WTC11 (cell line): ENCODE data around the gene SARM1. TPM values are rescaled to one million over a fixed set of nuclear protein-coding genes. Genes with fewer than 3 reads are reported as not detected.
A peak's percentile ranks its signal among the peaks of the same experiment; 100 is the strongest.

Source experiments
- ATAC-seq: fragments of 200-7000 bp; cut with Tn5 transposase; 2 replicates; pipeline ENCODE4 v1.10.0; 2021; ENCODE audit warnings: mild to moderate bottlenecking, moderate library complexity
- CTCF ChIA-PET: fragments of 300-600 bp; sonication (Branson Sonifier 250); formaldehyde crosslinking; loops from one replicate; lab custom pipeline; 2021; ENCODE audit warnings: antibody characterized with exemption; lab: Charles Lee
- POLR2A ChIA-PET: fragments of 350-600 bp; sonication (Branson Sonifier 250); formaldehyde crosslinking; loops from one replicate; lab custom pipeline; 2021; ENCODE audit warnings: antibody characterized with exemption; lab: Charles Lee
- DNase-seq: peaks from one replicate; pipeline ENCODE4 v3.0.0; 2021; ENCODE audit warnings: low spot score
- H3K27ac Mint-ChIP-seq: 2 replicates; pipeline ENCODE4 v1.8.0; 2021; ENCODE audit warnings: mixed read lengths
- H3K27me3 Mint-ChIP-seq: 2 replicates; pipeline ENCODE4 v1.8.0; 2021; ENCODE audit warnings: low read depth, mild to moderate bottlenecking, moderate library complexity, mixed read lengths
- H3K36me3 Mint-ChIP-seq: 2 replicates; pipeline ENCODE4 v1.8.0; 2021; ENCODE audit warnings: mixed read lengths
- H3K4me1 Mint-ChIP-seq: 2 replicates; pipeline ENCODE4 v1.8.0; 2022; ENCODE audit warnings: mixed read lengths
- H3K4me3 Mint-ChIP-seq: 2 replicates; pipeline ENCODE4 v1.8.0; 2021; ENCODE audit warnings: mild to moderate bottlenecking, moderate library complexity, mixed read lengths
- H3K9me3 Mint-ChIP-seq: 2 replicates; pipeline ENCODE4 v1.8.0; 2021; ENCODE audit warnings: mixed read lengths
- GABPB1 ChIP-seq: sonication (generic); formaldehyde crosslinking; IDR thresholded peaks from 2 replicates; pipeline ENCODE4 v1.8.1; 2023; ENCODE audit warnings: mild to moderate bottlenecking, missing genetic modification reagents
- GRHL2 ChIP-seq: fragments of 250-450 bp; sonication (Bioruptor Pico); IDR thresholded peaks from 2 replicates; pipeline ENCODE4 v1.8.0; 2022; ENCODE audit warnings: mild to moderate bottlenecking, moderate library complexity; ENCODE audit not compliant: insufficient replicate concordance, severe bottlenecking
- MXD4 ChIP-seq: fragments of 250-450 bp; sonication (Bioruptor Pico); IDR thresholded peaks from 2 replicates; pipeline ENCODE4 v1.8.0; 2021; ENCODE audit warnings: mild to moderate bottlenecking, moderate library complexity, borderline replicate concordance
- RELA ChIP-seq: sonication (generic); formaldehyde crosslinking; IDR thresholded peaks from 2 replicates; pipeline ENCODE4 v1.8.1; 2022; ENCODE audit warnings: missing genetic modification reagents, mild to moderate bottlenecking, borderline replicate concordance
- ZMAT4 ChIP-seq: fragments of 250-450 bp; sonication (Bioruptor Pico); IDR thresholded peaks from 2 replicates; pipeline ENCODE4 v1.9.0; 2021; ENCODE audit warnings: mild to moderate bottlenecking
- ZNF121 ChIP-seq: sonication (generic); formaldehyde crosslinking; IDR thresholded peaks from 2 replicates; pipeline ENCODE4 v1.8.0; 2023; ENCODE audit warnings: missing genetic modification reagents
- ZNF281 ChIP-seq: sonication (generic); formaldehyde crosslinking; IDR thresholded peaks from 2 replicates; pipeline ENCODE4 v1.8.0; 2023; ENCODE audit warnings: mild to moderate bottlenecking, missing genetic modification reagents
- total RNA-seq: library from RNA; stranded (reverse); gene quantifications from 3 replicates; pipeline ENCODE4 v1.2.3, GENCODE V29; 2021
- TF ChIP-seq, protein P1 (sequence below): sonication (generic); formaldehyde crosslinking; IDR thresholded peaks from 2 replicates; pipeline ENCODE4 v1.8.0; 2022; ENCODE audit warnings: mild to moderate bottlenecking, missing genetic modification reagents
- TF ChIP-seq, protein P2 (sequence below): sonication (generic); formaldehyde crosslinking; IDR thresholded peaks from 2 replicates; pipeline ENCODE4 v1.8.0; 2022; ENCODE audit warnings: mild to moderate bottlenecking, missing genetic modification reagents
- TF ChIP-seq, protein P3 (sequence below): sonication (generic); formaldehyde crosslinking; IDR thresholded peaks from 2 replicates; pipeline ENCODE4 v1.8.0; 2022; ENCODE audit warnings: missing genetic modification reagents
- TF ChIP-seq, protein P4 (sequence below): sonication (generic); formaldehyde crosslinking; conservative IDR thresholded peaks from 2 replicates; pipeline ENCODE4 v1.8.1; 2023; ENCODE audit warnings: mild to moderate bottlenecking, low read depth, missing genetic modification reagents, moderate library complexity
- TF ChIP-seq, protein P5 (sequence below): fragments of 200-600 bp; IDR thresholded peaks from 2 replicates; pipeline ENCODE4 v1.8.0; 2022; ENCODE audit warnings: antibody characterized with exemption

SARM1 gene
- total RNA-seq, 1 experiment from 2014 or later, result 3.8 TPM

- DNase-seq, result no peak
- peaks cover 46% of the 10 kb centered on the region for H3K27me3 Mint-ChIP-seq
- TF ChIP-seq, protein P1, sequence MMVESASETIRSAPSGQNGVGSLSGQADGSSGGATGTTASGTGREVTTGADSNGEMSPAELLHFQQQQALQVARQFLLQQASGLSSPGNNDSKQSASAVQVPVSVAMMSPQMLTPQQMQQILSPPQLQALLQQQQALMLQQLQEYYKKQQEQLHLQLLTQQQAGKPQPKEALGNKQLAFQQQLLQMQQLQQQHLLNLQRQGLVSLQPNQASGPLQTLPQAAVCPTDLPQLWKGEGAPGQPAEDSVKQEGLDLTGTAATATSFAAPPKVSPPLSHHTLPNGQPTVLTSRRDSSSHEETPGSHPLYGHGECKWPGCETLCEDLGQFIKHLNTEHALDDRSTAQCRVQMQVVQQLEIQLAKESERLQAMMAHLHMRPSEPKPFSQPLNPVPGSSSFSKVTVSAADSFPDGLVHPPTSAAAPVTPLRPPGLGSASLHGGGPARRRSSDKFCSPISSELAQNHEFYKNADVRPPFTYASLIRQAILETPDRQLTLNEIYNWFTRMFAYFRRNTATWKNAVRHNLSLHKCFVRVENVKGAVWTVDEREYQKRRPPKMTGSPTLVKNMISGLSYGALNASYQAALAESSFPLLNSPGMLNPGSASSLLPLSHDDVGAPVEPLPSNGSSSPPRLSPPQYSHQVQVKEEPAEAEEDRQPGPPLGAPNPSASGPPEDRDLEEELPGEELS (CRISPR knock-in tag), result no peak
- TF ChIP-seq RELA (CRISPR knock-in tag), result no peak
- TF ChIP-seq, protein P2, sequence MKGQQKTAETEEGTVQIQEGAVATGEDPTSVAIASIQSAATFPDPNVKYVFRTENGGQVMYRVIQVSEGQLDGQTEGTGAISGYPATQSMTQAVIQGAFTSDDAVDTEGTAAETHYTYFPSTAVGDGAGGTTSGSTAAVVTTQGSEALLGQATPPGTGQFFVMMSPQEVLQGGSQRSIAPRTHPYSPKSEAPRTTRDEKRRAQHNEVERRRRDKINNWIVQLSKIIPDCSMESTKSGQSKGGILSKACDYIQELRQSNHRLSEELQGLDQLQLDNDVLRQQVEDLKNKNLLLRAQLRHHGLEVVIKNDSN (CRISPR knock-in tag), result no peak
- TF ChIP-seq ZMAT4, result no peak
- TF ChIP-seq, protein P3, sequence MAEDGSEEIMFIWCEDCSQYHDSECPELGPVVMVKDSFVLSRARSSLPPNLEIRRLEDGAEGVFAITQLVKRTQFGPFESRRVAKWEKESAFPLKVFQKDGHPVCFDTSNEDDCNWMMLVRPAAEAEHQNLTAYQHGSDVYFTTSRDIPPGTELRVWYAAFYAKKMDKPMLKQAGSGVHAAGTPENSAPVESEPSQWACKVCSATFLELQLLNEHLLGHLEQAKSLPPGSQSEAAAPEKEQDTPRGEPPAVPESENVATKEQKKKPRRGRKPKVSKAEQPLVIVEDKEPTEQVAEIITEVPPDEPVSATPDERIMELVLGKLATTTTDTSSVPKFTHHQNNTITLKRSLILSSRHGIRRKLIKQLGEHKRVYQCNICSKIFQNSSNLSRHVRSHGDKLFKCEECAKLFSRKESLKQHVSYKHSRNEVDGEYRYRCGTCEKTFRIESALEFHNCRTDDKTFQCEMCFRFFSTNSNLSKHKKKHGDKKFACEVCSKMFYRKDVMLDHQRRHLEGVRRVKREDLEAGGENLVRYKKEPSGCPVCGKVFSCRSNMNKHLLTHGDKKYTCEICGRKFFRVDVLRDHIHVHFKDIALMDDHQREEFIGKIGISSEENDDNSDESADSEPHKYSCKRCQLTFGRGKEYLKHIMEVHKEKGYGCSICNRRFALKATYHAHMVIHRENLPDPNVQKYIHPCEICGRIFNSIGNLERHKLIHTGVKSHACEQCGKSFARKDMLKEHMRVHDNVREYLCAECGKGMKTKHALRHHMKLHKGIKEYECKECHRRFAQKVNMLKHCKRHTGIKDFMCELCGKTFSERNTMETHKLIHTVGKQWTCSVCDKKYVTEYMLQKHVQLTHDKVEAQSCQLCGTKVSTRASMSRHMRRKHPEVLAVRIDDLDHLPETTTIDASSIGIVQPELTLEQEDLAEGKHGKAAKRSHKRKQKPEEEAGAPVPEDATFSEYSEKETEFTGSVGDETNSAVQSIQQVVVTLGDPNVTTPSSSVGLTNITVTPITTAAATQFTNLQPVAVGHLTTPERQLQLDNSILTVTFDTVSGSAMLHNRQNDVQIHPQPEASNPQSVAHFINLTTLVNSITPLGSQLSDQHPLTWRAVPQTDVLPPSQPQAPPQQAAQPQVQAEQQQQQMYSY (CRISPR knock-in tag), result no peak
- TF ChIP-seq, protein P4, sequence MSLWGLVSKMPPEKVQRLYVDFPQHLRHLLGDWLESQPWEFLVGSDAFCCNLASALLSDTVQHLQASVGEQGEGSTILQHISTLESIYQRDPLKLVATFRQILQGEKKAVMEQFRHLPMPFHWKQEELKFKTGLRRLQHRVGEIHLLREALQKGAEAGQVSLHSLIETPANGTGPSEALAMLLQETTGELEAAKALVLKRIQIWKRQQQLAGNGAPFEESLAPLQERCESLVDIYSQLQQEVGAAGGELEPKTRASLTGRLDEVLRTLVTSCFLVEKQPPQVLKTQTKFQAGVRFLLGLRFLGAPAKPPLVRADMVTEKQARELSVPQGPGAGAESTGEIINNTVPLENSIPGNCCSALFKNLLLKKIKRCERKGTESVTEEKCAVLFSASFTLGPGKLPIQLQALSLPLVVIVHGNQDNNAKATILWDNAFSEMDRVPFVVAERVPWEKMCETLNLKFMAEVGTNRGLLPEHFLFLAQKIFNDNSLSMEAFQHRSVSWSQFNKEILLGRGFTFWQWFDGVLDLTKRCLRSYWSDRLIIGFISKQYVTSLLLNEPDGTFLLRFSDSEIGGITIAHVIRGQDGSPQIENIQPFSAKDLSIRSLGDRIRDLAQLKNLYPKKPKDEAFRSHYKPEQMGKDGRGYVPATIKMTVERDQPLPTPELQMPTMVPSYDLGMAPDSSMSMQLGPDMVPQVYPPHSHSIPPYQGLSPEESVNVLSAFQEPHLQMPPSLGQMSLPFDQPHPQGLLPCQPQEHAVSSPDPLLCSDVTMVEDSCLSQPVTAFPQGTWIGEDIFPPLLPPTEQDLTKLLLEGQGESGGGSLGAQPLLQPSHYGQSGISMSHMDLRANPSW (CRISPR knock-in tag), result no peak
- TF ChIP-seq GRHL2, result no peak
- H3K4me3 Mint-ChIP-seq, result peak overlapping the region; percentile 58
- POLR2A ChIA-PET, result interaction anchor here (1.4 kb wide), 1 partner anchor 37 kb away, joined by 3 read pairs; the partner anchor contains the start of genes IFT20 and TNFAIP1
- CTCF ChIA-PET, result interaction anchor here (1.0 to 1.1 kb wide), 2 partner anchors 44 to 51 kb away, joined by 3 to 4 read pairs; no protein-coding TSS in a partner anchor
- H3K9me3 Mint-ChIP-seq, result no peaks in the 10 kb centered on the region
- no peaks in the 10 kb centered on the region for H3K36me3 Mint-ChIP-seq
- peaks cover 21% of the 10 kb centered on the region for H3K4me1 Mint-ChIP-seq
- no peak for ATAC-seq
- H3K27ac Mint-ChIP-seq, result no peak overlapping the region
Observed at GRCh38 chr17:28372945-28373274, 1.4 kb downstream of the SARM1 start.

DNA sequence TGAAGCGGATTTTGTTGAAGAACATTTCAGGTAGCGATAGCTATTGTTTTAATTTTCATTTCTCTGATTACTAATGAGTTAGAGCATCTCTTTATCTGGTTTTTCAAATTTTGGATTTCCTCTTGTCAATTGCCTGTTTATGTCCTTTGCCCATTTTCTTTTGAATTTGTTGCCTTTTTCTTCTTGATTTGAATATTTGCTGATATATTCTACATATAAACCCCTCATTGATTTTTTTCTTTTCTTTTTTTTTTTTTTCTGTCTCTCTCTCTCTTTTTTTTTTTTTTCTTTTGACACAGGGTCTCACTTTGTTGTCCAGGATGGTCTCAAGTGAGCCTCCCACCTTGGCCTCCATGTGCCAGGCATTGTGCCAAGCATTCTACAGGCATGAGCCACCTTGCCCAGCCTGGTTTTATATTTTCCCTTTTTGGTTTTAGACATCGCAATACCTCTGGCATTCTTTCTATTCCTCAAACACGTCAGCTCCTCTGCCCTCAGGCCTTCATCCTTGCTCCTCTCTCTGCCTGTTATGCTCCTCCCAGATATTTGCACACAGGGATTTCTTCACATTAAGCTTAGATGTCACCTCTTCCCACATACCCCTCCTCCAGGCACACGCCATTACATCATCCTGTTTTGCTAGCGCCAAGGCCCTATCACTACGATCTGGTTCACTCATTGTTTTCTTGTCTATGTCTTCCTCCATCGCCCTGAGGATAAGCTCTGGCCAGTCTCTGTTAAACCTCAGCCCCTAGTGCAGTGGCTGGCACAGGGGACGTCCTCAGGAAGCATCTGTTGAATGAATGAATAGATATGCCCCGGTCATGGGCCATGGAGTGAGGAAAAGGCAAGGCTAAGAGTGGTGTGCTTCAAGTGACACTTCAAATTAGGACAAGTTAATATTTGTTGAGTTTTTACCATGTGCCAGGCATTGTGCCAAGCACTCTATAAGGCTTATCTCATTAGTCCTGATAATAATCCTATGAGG, 8.6 kb downstream of the SARM1 start:
- Mint-ChIP-seq H3K4me3 (no peak overlapping the region), H3K4me1 (peaks cover 8% of the 10 kb centered on the region), H3K27me3 (peaks cover 75% of the 10 kb centered on the region), H3K9me3 (no peaks in the 10 kb centered on the region), H3K36me3 (peaks cover 2% of the 10 kb centered on the region; the same call in 1 of the 2 replicates), H3K27ac (no peak overlapping the region)
- TF ChIP-seq MXD4 (no peak), GABPB1 (peak; percentile 95), ZNF121 (CRISPR knock-in tag) (no peak), ZNF281 (CRISPR knock-in tag) (no peak)
- TF ChIP-seq, protein P5, sequence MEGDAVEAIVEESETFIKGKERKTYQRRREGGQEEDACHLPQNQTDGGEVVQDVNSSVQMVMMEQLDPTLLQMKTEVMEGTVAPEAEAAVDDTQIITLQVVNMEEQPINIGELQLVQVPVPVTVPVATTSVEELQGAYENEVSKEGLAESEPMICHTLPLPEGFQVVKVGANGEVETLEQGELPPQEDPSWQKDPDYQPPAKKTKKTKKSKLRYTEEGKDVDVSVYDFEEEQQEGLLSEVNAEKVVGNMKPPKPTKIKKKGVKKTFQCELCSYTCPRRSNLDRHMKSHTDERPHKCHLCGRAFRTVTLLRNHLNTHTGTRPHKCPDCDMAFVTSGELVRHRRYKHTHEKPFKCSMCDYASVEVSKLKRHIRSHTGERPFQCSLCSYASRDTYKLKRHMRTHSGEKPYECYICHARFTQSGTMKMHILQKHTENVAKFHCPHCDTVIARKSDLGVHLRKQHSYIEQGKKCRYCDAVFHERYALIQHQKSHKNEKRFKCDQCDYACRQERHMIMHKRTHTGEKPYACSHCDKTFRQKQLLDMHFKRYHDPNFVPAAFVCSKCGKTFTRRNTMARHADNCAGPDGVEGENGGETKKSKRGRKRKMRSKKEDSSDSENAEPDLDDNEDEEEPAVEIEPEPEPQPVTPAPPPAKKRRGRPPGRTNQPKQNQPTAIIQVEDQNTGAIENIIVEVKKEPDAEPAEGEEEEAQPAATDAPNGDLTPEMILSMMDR, result no peak
- DNase-seq (no peak), ATAC-seq (no peak)
- ChIA-PET CTCF (interaction anchor here (0.6 to 6.9 kb wide), 5 partner anchors 25 to 164 kb away, joined by 3 to 63 read pairs (median 3); no protein-coding TSS in a partner anchor), POLR2A (interaction anchor here (0.7 to 0.9 kb wide), 2 partner anchors 10 to 1304 kb away, joined by 7 read pairs; partner anchors contain the start of gene VTN)
